Naive thymus-derived CD8-positive, alpha-beta T cell (primary cell): ENCODE results near the gene TOR1A. TPM values are rescaled to one million over a fixed set of nuclear protein-coding genes. Genes with fewer than 3 reads are reported as not detected.

Source experiments
- ATAC-seq, 2 donors: fragments of 150-1000 bp; cut with Tn5 transposase in 1 of 2; sonication (Bioruptor Pico), chemical (Tn5 transposase) in 1 of 2; 1 replicate in 1 of 2; 2 replicates in 1 of 2; pipeline ENCODE4 v1.10.0; 2021; ENCODE audit warnings: mild to moderate bottlenecking in 2 of 2, moderate library complexity in 2 of 2
- POLR2A ChIA-PET: fragments of 350-600 bp; sonication (Branson Sonifier 250); formaldehyde crosslinking; loops from one replicate; lab custom pipeline; 2021; ENCODE audit warnings: antibody characterized with exemption; lab: Charles Lee
- DNase-seq, 10 donors: peaks; one replicate each; pipeline versions ENCODE4 v3.0.0 to v3.0.0-alpha.2; 2020 to 2022
- H3K27ac Mint-ChIP-seq, 10 donors: one replicate each; pipeline ENCODE4 v1.8.0; 2020 to 2022; ENCODE audit warnings: mild to moderate bottlenecking in 10 of 10, mixed read lengths in 10 of 10, moderate library complexity in 4 of 10, inconsistent platforms in 1 of 10
- H3K27me3 Mint-ChIP-seq, 5 donors: one replicate each; pipeline ENCODE4 v1.8.0; 2021 to 2022; ENCODE audit warnings: mixed read lengths in 5 of 5
- H3K36me3 Mint-ChIP-seq, 3 donors: one replicate each; pipeline ENCODE4 v1.8.0; 2020 to 2022; ENCODE audit warnings: mixed read lengths in 3 of 3, mild to moderate bottlenecking in 2 of 3, inconsistent platforms in 1 of 3
- H3K4me1 Mint-ChIP-seq, 4 donors: one replicate each; pipeline ENCODE4 v1.8.0; 2021 to 2022; ENCODE audit warnings: mixed read lengths in 4 of 4
- H3K4me3 Mint-ChIP-seq, 10 donors: one replicate each; pipeline ENCODE4 v1.8.0; 2020 to 2022; ENCODE audit warnings: mild to moderate bottlenecking in 10 of 10, mixed read lengths in 10 of 10, moderate library complexity in 6 of 10, inconsistent platforms in 1 of 10
- H3K9me3 Mint-ChIP-seq, 9 donors: one replicate each; pipeline ENCODE4 v1.8.0; 2020 to 2022; ENCODE audit warnings: mixed read lengths in 9 of 9, mild to moderate bottlenecking in 3 of 9, inconsistent platforms in 1 of 9, moderate library complexity in 1 of 9
- polyA plus RNA-seq, 3 donors: library from polyadenylated mRNA; unstranded; fragments of 300-500 nt; fragmentation: Illumina TruSeq; gene quantifications; one replicate each; pipeline ENCODE4 v1.2.3, GENCODE V29; 2021
- total RNA-seq, 8 experiments: library from RNA in 2 of 8; stranded (reverse) in 2 of 8; gene quantifications; one replicate each; pipeline ENCODE4 v1.2.3 and lab custom pipeline; 2021 to 2026

Gene TOR1A
- total and polyA plus RNA-seq, 5 experiments from 2014 or later, result 33.4 to 55.0 (median 42.6) TPM

- POLR2A ChIA-PET, result interaction anchor here (0.7 to 2.7 kb wide), 6 partner anchors 12 to 251 kb away, joined by 3 to 15 read pairs (median 6); partner anchors contain the start of genes C9orf78 and USP20
- Mint-ChIP-seq H3K27ac (peak overlapping the region in 6 of 10 donors; percentile 21 to 89 (median 62)), H3K4me3 (no peak overlapping the region), H3K27me3 (no peaks in the 10 kb centered on the region), H3K4me1 (peaks cover 20 to 83% (median 45%) of the 10 kb centered on the region in 4 donors), H3K36me3 (peaks cover 3 to 67% (median 41%) of the 10 kb centered on the region in 3 donors), H3K9me3 (no peaks in the 10 kb centered on the region)
- ATAC-seq (peak in 1 of 2 donors; percentile 19), DNase-seq (no peak)
These were observed 27.1 kb upstream of the TOR1A start for GRCh38 chr9:129850821-129851550.

DNA sequence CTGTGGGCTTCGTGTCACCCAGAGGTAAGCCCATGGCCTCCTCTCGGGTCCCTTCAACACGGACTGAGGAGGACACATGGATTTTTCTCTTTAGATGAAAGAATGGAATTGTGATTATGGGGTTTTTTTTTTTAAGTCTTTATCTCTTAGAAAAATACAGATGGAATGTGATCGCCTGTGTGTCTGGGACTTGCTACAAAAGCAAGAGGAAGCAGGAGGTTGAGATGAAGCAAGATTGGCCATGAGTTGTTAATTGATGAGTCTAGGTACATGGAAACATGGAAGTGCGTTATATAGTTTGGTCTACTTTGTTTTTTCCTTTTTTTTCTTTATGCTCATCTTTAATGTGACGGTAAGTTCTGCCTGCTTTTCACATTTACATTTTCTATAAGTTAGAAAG lies 26.0 kb upstream of the TOR1A start:
- ATAC-seq (no peak), DNase-seq (no peak)
- H3K36me3 Mint-ChIP-seq, result peaks cover 3 to 60% (median 36%) of the 10 kb centered on the region in 3 donors
- no peaks in the 10 kb centered on the region for H3K9me3 Mint-ChIP-seq
- peak overlapping the region in 3 of 10 donors; percentile 27 to 36 (median 35) for H3K4me3 Mint-ChIP-seq
- POLR2A ChIA-PET, result interaction anchor here (1.0 to 2.7 kb wide), 4 partner anchors 12 to 16 kb away, joined by 3 to 15 read pairs (median 3); partner anchors contain the start of genes C9orf78 and USP20
- no peaks in the 10 kb centered on the region for H3K27me3 Mint-ChIP-seq
- H3K27ac Mint-ChIP-seq, result peak overlapping the region in 6 of 10 donors; percentile 6 to 83 (median 56)
- peaks cover 23 to 82% (median 43%) of the 10 kb centered on the region in 4 donors for H3K4me1 Mint-ChIP-seq

GRCh38 chr9:129848712-129849441 lies 24.9 kb upstream of the TOR1A start:
- Mint-ChIP-seq H3K36me3 (peaks cover 0 to 57% (median 30%) of the 10 kb centered on the region in 3 donors), H3K27ac (peak overlapping the region in 3 of 10 donors; percentile 24 to 56 (median 43))

DNA sequence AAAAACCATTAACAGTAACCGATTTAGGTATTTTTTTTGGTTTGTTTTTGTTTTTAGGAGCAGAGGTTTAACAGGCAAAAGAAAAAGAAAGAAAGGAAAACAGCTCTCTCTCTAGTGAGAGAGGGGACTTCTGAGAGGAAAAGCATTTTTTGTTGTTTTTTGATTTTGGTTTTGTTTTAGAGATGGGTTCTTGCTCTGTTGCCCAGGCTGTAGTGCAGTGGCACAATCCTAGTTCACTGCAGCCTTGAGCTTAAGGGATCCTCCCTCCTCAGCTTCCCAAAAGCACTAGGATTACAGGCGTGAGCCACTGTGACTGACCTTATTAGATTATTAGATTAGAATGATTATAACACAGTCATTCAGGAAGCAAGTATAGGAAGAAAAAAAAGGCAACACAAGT lies 21.4 kb upstream of the TOR1A start:
- Mint-ChIP-seq H3K4me1 (peaks cover 11 to 71% (median 33%) of the 10 kb centered on the region in 4 donors), H3K27ac (peak overlapping the region; percentile 59 to 92 (median 86)), H3K4me3 (peak overlapping the region in 7 of 10 donors; percentile 8 to 59 (median 36)), H3K27me3 (no peaks in the 10 kb centered on the region), H3K9me3 (no peaks in the 10 kb centered on the region), H3K36me3 (peaks cover 0 to 48% (median 8%) of the 10 kb centered on the region in 3 donors)
- ATAC-seq (peak in 1 of 2 donors; percentile 41), DNase-seq (no peak)
- POLR2A ChIA-PET, result interaction anchor here (1.4 to 2.4 kb wide), 2 partner anchors 7 to 18 kb away, joined by 4 to 5 read pairs; no protein-coding TSS in a partner anchor

More at GRCh38 chr9:129848712-129849441, 24.9 kb upstream of the TOR1A start:
- Mint-ChIP-seq H3K4me1 (peaks cover 16 to 76% (median 34%) of the 10 kb centered on the region in 4 donors), H3K9me3 (no peaks in the 10 kb centered on the region), H3K27me3 (no peaks in the 10 kb centered on the region), H3K4me3 (no peak overlapping the region)
- DNase-seq (no peak), ATAC-seq (no peak)
- POLR2A ChIA-PET, result interaction anchor here (1.0 to 2.7 kb wide), 5 partner anchors 9 to 17 kb away, joined by 3 to 15 read pairs (median 3); partner anchors contain the start of genes C9orf78 and USP20

GRCh38 chr9:129841071-129841470 lies 17.1 kb upstream of the TOR1A start:
- Mint-ChIP-seq H3K27me3 (no peaks in the 10 kb centered on the region), H3K4me1 (peaks cover 26 to 82% (median 65%) of the 10 kb centered on the region in 4 donors), H3K27ac (peak overlapping the region; percentile 22 to 96 (median 85)), H3K36me3 (peaks cover 0 to 39% (median 0%) of the 10 kb centered on the region in 3 donors), H3K4me3 (peak overlapping the region in 8 of 10 donors; percentile 13 to 96 (median 27)), H3K9me3 (no peaks in the 10 kb centered on the region)
- POLR2A ChIA-PET, result interaction anchor here (8.3 to 12.9 kb wide), 2 partner anchors 26 to 46 kb away, joined by 142 to 166 read pairs; no protein-coding TSS in a partner anchor
- no peak for DNase-seq
- no peak for ATAC-seq

GRCh38 chr9:129840034-129840433 lies 16.1 kb upstream of the TOR1A start:
- Mint-ChIP-seq H3K27me3 (no peaks in the 10 kb centered on the region), H3K4me3 (peak overlapping the region; percentile 32 to 96 (median 61)), H3K27ac (peak overlapping the region; percentile 19 to 96 (median 86)), H3K9me3 (no peaks in the 10 kb centered on the region), H3K36me3 (peaks cover 0 to 38% (median 0%) of the 10 kb centered on the region in 3 donors), H3K4me1 (peaks cover 24 to 74% (median 63%) of the 10 kb centered on the region in 4 donors)
- ATAC-seq (no peak), DNase-seq (peak in 2 of 10 donors; percentile 27 to 30)
- POLR2A ChIA-PET, result interaction anchor here (0.8 to 12.9 kb wide), 3 partner anchors 9 to 47 kb away, joined by 4 to 166 read pairs (median 142); no protein-coding TSS in a partner anchor

GRCh38 chr9:129839324-129840023 lies 15.5 kb upstream of the TOR1A start:
- Mint-ChIP-seq H3K27ac (peak overlapping the region; percentile 81 to 99 (median 93)), H3K36me3 (peaks cover 0 to 41% (median 0%) of the 10 kb centered on the region in 3 donors), H3K27me3 (no peaks in the 10 kb centered on the region), H3K4me1 (peaks cover 26 to 73% (median 67%) of the 10 kb centered on the region in 4 donors), H3K4me3 (peak overlapping the region; percentile 50 to 96 (median 82)), H3K9me3 (no peaks in the 10 kb centered on the region)
- POLR2A ChIA-PET, result interaction anchor here (0.6 to 12.9 kb wide), 4 partner anchors 9 to 287 kb away, joined by 3 to 166 read pairs (median 73); no protein-coding TSS in a partner anchor
- ATAC-seq (no peak), DNase-seq (no peak)

GRCh38 chr9:129838707-129839259 lies 14.8 kb upstream of the TOR1A start:
- no peaks in the 10 kb centered on the region for H3K9me3 Mint-ChIP-seq
- DNase-seq (no peak), ATAC-seq (no peak)
- peaks cover 30 to 78% (median 73%) of the 10 kb centered on the region in 4 donors for H3K4me1 Mint-ChIP-seq
- H3K36me3 Mint-ChIP-seq, result peaks cover 0 to 42% (median 0%) of the 10 kb centered on the region in 3 donors
- no peaks in the 10 kb centered on the region for H3K27me3 Mint-ChIP-seq
- peak overlapping the region; percentile 58 to 96 (median 82) for H3K4me3 Mint-ChIP-seq
- POLR2A ChIA-PET, result interaction anchor here (0.6 to 12.9 kb wide), 4 partner anchors 12 to 287 kb away, joined by 3 to 166 read pairs (median 72); no protein-coding TSS in a partner anchor
- H3K27ac Mint-ChIP-seq, result peak overlapping the region; percentile 81 to 99 (median 93)

GRCh38 chr9:129836311-129837007 lies 12.5 kb upstream of the TOR1A start:
- no peaks in the 10 kb centered on the region for H3K9me3 Mint-ChIP-seq
- H3K27me3 Mint-ChIP-seq, result no peaks in the 10 kb centered on the region
- H3K36me3 Mint-ChIP-seq, result peaks cover 0 to 46% (median 7%) of the 10 kb centered on the region in 3 donors
- peak overlapping the region; percentile 91 to 98 (median 95) for H3K4me3 Mint-ChIP-seq
- H3K4me1 Mint-ChIP-seq, result peaks cover 33 to 79% (median 73%) of the 10 kb centered on the region in 4 donors
- peak overlapping the region; percentile 89 to 99 (median 96) for H3K27ac Mint-ChIP-seq
- POLR2A ChIA-PET, result interaction anchor here (1.0 to 12.9 kb wide), 10 partner anchors 12 to 251 kb away, joined by 3 to 166 read pairs (median 7); partner anchors contain the start of gene TOR1A
- peak; percentile 20 to 71 (median 36) for DNase-seq
- ATAC-seq, result no peak

DNA sequence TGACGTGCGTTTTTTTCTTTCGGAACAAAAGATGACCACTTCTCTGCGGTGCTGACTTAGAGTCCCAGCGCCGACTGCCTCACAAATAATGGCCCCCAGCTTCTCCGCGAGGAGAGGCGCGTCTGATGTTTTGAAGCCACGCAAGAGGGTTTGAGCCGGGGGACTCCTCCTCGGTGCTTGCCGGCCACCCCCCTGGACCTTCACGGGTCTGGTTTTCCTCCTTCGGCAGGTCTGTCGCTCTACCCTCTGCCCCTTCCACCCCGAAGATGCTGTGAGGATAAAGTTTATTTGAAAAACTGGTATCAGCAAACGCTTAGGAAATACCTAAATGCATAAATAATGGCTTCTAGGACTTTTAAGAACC lies 11.9 kb upstream of the TOR1A start:
- H3K27ac Mint-ChIP-seq, result peak overlapping the region; percentile 89 to 99 (median 96)
- peaks cover 0 to 46% (median 8%) of the 10 kb centered on the region in 3 donors for H3K36me3 Mint-ChIP-seq
- no peaks in the 10 kb centered on the region for H3K9me3 Mint-ChIP-seq
- no peaks in the 10 kb centered on the region for H3K27me3 Mint-ChIP-seq
- no peak for ATAC-seq
- POLR2A ChIA-PET, result interaction anchor here (0.8 to 12.9 kb wide), 10 partner anchors 11 to 252 kb away, joined by 3 to 166 read pairs (median 7); partner anchors contain the start of gene TOR1A
- peaks cover 29 to 73% (median 67%) of the 10 kb centered on the region in 4 donors for H3K4me1 Mint-ChIP-seq
- H3K4me3 Mint-ChIP-seq, result peak overlapping the region; percentile 91 to 98 (median 95)
- DNase-seq, result no peak
